Activated naive CD8-positive, alpha-beta T cell treated with anti-CD3 and anti-CD28 coated beads for 36 hours (primary cell): ENCODE measurements around the gene RFX8. TPM values are rescaled to one million over a fixed set of nuclear protein-coding genes. Genes with fewer than 3 reads are reported as not detected.

ENCODE experiments used
- DNase-seq: peaks from one replicate; pipeline ENCODE4 v3.0.0; 2021
- H3K27ac Mint-ChIP-seq: one replicate; pipeline ENCODE4 v1.8.0; 2022; ENCODE audit warnings: mild to moderate bottlenecking, moderate library complexity, mixed read lengths
- H3K27me3 Mint-ChIP-seq: one replicate; pipeline ENCODE4 v1.8.0; 2022; ENCODE audit warnings: mild to moderate bottlenecking, mixed read lengths
- H3K36me3 Mint-ChIP-seq: one replicate; pipeline ENCODE4 v1.8.0; 2021; ENCODE audit warnings: mild to moderate bottlenecking, mixed read lengths
- H3K4me1 Mint-ChIP-seq: one replicate; pipeline ENCODE4 v1.8.0; 2021; ENCODE audit warnings: mixed read lengths
- H3K4me3 Mint-ChIP-seq: one replicate; pipeline ENCODE4 v1.8.0; 2022; ENCODE audit warnings: mild to moderate bottlenecking, moderate library complexity, mixed read lengths
- H3K9me3 Mint-ChIP-seq: one replicate; pipeline ENCODE4 v1.8.0; 2022; ENCODE audit warnings: mixed read lengths
- total RNA-seq, 2 experiments: library from RNA; stranded (reverse); gene quantifications; one replicate each; pipeline ENCODE4 v1.2.3, GENCODE V29; 2021

RFX8 gene
- total RNA-seq, 2 experiments from 2014 or later: not detected

- H3K36me3 Mint-ChIP-seq: no peaks in the 10 kb centered on the region
- no peaks in the 10 kb centered on the region for H3K27me3 Mint-ChIP-seq
- H3K9me3 Mint-ChIP-seq: no peaks in the 10 kb centered on the region
- H3K4me1 Mint-ChIP-seq: peaks cover 2% of the 10 kb centered on the region
- DNase-seq: no peak
- H3K4me3 Mint-ChIP-seq: no peak overlapping the region
- H3K27ac Mint-ChIP-seq: no peak overlapping the region
Observed at GRCh38 chr2:101418460-101419095, 56.3 kb downstream of the RFX8 start.

- Mint-ChIP-seq H3K9me3 (no peaks in the 10 kb centered on the region), H3K36me3 (no peaks in the 10 kb centered on the region), H3K4me1 (no peaks in the 10 kb centered on the region), H3K4me3 (no peak overlapping the region), H3K27me3 (no peaks in the 10 kb centered on the region), H3K27ac (no peak overlapping the region)
- DNase-seq: no peak
Observed at GRCh38 chr2:101416609-101417008, 58.3 kb downstream of the RFX8 start.

- Mint-ChIP-seq H3K4me3 (no peak overlapping the region), H3K9me3 (no peaks in the 10 kb centered on the region), H3K27ac (no peak overlapping the region), H3K27me3 (no peaks in the 10 kb centered on the region), H3K36me3 (no peaks in the 10 kb centered on the region), H3K4me1 (no peaks in the 10 kb centered on the region)
- DNase-seq: no peak
Observed at GRCh38 chr2:101415884-101416283, 59.0 kb downstream of the RFX8 start.

- no peaks in the 10 kb centered on the region for H3K4me1 Mint-ChIP-seq
- no peaks in the 10 kb centered on the region for H3K9me3 Mint-ChIP-seq
- H3K4me3 Mint-ChIP-seq: no peak overlapping the region
- no peaks in the 10 kb centered on the region for H3K36me3 Mint-ChIP-seq
- H3K27ac Mint-ChIP-seq: no peak overlapping the region
- no peaks in the 10 kb centered on the region for H3K27me3 Mint-ChIP-seq
- no peak for DNase-seq
Observed at GRCh38 chr2:101415220-101415619, 59.7 kb downstream of the RFX8 start.

- DNase-seq: no peak
- Mint-ChIP-seq H3K9me3 (no peaks in the 10 kb centered on the region), H3K4me3 (no peak overlapping the region), H3K27ac (no peak overlapping the region), H3K4me1 (no peaks in the 10 kb centered on the region), H3K27me3 (no peaks in the 10 kb centered on the region), H3K36me3 (no peaks in the 10 kb centered on the region)
Observed at GRCh38 chr2:101412092-101412694, 62.7 kb downstream of the RFX8 start.

GRCh38 chr2:101410746-101411145, 64.2 kb downstream of the RFX8 start:
- Mint-ChIP-seq H3K9me3 (no peaks in the 10 kb centered on the region), H3K36me3 (no peaks in the 10 kb centered on the region), H3K4me1 (no peaks in the 10 kb centered on the region), H3K27ac (no peak overlapping the region), H3K4me3 (no peak overlapping the region), H3K27me3 (no peaks in the 10 kb centered on the region)
- no peak for DNase-seq

- Mint-ChIP-seq H3K36me3 (no peaks in the 10 kb centered on the region), H3K27me3 (no peaks in the 10 kb centered on the region), H3K4me1 (no peaks in the 10 kb centered on the region), H3K27ac (no peak overlapping the region), H3K4me3 (no peak overlapping the region), H3K9me3 (no peaks in the 10 kb centered on the region)
- no peak for DNase-seq
Observed at GRCh38 chr2:101410114-101410513, 64.8 kb downstream of the RFX8 start.

GRCh38 chr2:101409699-101410098, 65.2 kb downstream of the RFX8 start:
- H3K27ac Mint-ChIP-seq: no peak overlapping the region
- no peaks in the 10 kb centered on the region for H3K36me3 Mint-ChIP-seq
- no peaks in the 10 kb centered on the region for H3K9me3 Mint-ChIP-seq
- DNase-seq: no peak
- no peak overlapping the region for H3K4me3 Mint-ChIP-seq
- no peaks in the 10 kb centered on the region for H3K4me1 Mint-ChIP-seq
- no peaks in the 10 kb centered on the region for H3K27me3 Mint-ChIP-seq

- H3K27ac Mint-ChIP-seq: no peak overlapping the region
- H3K9me3 Mint-ChIP-seq: no peaks in the 10 kb centered on the region
- H3K4me3 Mint-ChIP-seq: no peak overlapping the region
- H3K4me1 Mint-ChIP-seq: no peaks in the 10 kb centered on the region
- H3K36me3 Mint-ChIP-seq: no peaks in the 10 kb centered on the region
- H3K27me3 Mint-ChIP-seq: no peaks in the 10 kb centered on the region
- DNase-seq: no peak
Observed at GRCh38 chr2:101408925-101409324, 66.0 kb downstream of the RFX8 start.

GRCh38 chr2:101405351-101405899, 69.5 kb downstream of the RFX8 start:
- Mint-ChIP-seq H3K27me3 (peaks cover 12% of the 10 kb centered on the region), H3K9me3 (no peaks in the 10 kb centered on the region), H3K4me3 (no peak overlapping the region), H3K4me1 (peaks cover 4% of the 10 kb centered on the region), H3K36me3 (no peaks in the 10 kb centered on the region), H3K27ac (no peak overlapping the region)
- no peak for DNase-seq

GRCh38 chr2:101403745-101404144, 71.2 kb downstream of the RFX8 start:
- Mint-ChIP-seq H3K27me3 (peaks cover 16% of the 10 kb centered on the region), H3K36me3 (no peaks in the 10 kb centered on the region), H3K4me3 (no peak overlapping the region), H3K4me1 (peaks cover 6% of the 10 kb centered on the region), H3K9me3 (no peaks in the 10 kb centered on the region), H3K27ac (no peak overlapping the region)
- DNase-seq: no peak

GRCh38 chr2:101402630-101403029, 72.3 kb downstream of the RFX8 start:
- peaks cover 6% of the 10 kb centered on the region for H3K4me1 Mint-ChIP-seq
- no peak overlapping the region for H3K27ac Mint-ChIP-seq
- peaks cover 20% of the 10 kb centered on the region for H3K27me3 Mint-ChIP-seq
- no peak for DNase-seq
- no peaks in the 10 kb centered on the region for H3K36me3 Mint-ChIP-seq
- no peak overlapping the region for H3K4me3 Mint-ChIP-seq
- no peaks in the 10 kb centered on the region for H3K9me3 Mint-ChIP-seq

GRCh38 chr2:101401906-101402305, 73.0 kb downstream of the RFX8 start:
- no peak overlapping the region for H3K27ac Mint-ChIP-seq
- peaks cover 6% of the 10 kb centered on the region for H3K4me1 Mint-ChIP-seq
- no peaks in the 10 kb centered on the region for H3K36me3 Mint-ChIP-seq
- no peak overlapping the region for H3K4me3 Mint-ChIP-seq
- H3K27me3 Mint-ChIP-seq: peaks cover 20% of the 10 kb centered on the region
- no peak for DNase-seq
- H3K9me3 Mint-ChIP-seq: no peaks in the 10 kb centered on the region

- H3K4me1 Mint-ChIP-seq: peaks cover 6% of the 10 kb centered on the region
- no peak overlapping the region for H3K27ac Mint-ChIP-seq
- no peak for DNase-seq
- H3K27me3 Mint-ChIP-seq: peaks cover 20% of the 10 kb centered on the region
- H3K9me3 Mint-ChIP-seq: no peaks in the 10 kb centered on the region
- no peak overlapping the region for H3K4me3 Mint-ChIP-seq
- H3K36me3 Mint-ChIP-seq: no peaks in the 10 kb centered on the region
Observed at GRCh38 chr2:101401326-101401665, 73.6 kb downstream of the RFX8 start.

- Mint-ChIP-seq H3K4me1 (peaks cover 6% of the 10 kb centered on the region), H3K36me3 (no peaks in the 10 kb centered on the region), H3K27me3 (peaks cover 26% of the 10 kb centered on the region), H3K9me3 (no peaks in the 10 kb centered on the region), H3K27ac (no peak overlapping the region), H3K4me3 (no peak overlapping the region)
- DNase-seq: no peak
Observed at GRCh38 chr2:101400506-101401325, 74.2 kb downstream of the RFX8 start.
